ENCODE data around the gene A2M. TPM values are rescaled to one million over a fixed set of nuclear protein-coding genes. Genes with fewer than 3 reads are reported as not detected.

Gene A2M
- total RNA-seq, 1 donor from 2014 or later = 640 TPM

DNA sequence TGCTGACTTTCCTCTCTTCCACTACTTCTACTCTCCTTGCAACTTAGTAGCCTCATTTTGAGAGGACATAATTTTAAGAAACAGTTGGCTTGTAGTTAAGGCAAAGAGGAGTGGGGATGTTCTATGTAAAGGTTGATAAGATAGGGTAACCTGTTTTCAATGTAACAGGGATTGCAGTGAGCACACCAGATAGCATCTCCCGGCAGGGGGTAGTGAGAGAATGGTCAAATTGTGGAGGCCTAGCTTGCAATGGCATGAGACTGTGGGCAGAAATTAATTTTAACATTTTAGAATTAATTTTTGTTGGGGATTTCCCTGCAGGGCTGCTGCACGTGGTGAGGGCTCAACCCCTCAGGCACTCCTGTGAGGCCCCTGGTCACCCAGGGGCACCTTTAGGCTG is 84.9 kb downstream of the A2M start:
- DNase-seq (ENCODE audit: missing footprints) (no peak), ATAC-seq (no peak)
- intact Hi-C loops (cut with DNase I) = no loop called here

DNA sequence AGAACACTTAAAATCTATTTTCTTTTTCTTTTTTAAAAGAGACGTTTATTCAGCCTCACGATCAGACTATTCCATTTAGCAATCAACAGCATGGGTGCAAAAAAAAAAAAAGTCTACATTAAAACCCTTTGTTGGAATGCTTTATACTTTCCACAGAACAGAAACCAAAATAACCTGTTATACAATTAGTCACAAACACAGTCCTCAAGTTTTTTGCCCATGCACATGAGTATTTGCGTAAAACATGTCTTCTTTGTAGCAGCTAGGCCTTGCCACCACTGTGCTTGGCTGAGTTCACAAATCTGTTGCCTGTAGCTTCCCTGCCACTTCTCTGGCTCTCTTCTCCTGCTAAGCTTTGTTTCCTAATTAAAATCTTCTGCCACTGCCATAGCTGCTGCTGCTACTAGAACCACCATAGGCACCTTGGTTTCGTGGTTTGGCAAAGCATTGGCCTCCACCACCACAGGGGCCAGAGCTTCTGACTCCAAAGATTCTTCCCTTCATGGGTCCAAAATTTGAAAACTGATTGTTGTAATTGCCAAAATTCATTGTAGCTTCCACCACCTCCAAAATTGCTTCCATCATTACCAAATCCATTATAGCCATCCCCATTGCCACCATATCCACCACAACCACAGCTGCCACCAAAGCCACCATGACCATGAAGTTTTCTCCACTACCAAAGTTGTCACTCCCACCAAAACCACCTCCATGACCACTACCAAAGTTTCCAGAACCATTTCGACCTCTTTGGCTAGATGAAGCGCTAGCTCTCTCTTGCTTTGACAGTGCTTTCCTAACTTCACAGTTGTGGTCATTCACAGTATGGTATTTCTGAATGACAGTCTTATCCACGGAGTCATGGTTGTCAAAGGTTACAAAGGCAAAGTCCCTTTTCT is 88.3 kb downstream of the A2M start:
- DNase-seq (ENCODE audit: missing footprints) (no peak), ATAC-seq (no peak)
- intact Hi-C loops (cut with DNase I) = no loop called here

DNA sequence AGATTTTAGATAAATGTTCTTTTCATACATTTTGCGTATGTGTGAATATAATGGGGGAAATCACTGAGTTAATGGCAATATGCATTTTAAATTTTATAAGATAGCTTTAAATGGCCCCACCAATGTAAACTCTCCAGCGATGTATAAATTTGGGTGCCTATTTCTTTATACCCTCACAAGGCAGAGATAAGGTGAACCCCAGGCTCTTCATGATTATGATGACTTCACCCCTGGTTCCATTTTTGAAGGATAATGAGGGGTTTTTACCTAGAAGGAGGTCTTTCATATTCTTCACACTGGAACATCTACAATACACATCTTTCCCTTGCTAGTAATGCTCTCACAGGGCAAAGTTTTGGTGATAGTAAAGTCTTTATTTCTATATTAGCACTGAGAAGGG is 91.2 kb downstream of the A2M start:
- intact Hi-C loops (cut with DNase I) = no loop called here
- ATAC-seq = no peak
- no peak for DNase-seq (ENCODE audit: missing footprints)

DNA sequence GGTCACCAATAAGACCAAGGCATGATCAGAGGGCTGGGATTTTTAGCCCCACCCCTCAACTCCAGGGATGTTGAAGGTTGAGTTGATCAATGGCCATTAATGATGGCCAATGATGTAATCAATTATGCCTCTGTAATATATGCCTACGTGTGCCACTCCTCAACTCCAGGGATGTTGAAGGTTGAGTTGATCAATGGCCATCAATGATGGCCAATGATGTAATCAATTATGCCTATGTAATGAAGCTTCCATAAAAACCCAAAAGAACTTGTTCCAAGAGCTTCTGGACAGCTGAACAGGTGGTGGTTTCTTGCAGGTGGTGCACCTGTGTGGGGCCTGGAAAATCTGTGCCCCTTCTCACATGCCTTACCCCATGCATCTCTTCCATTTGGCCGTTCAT is 93.1 kb downstream of the A2M start:
- intact Hi-C loops (cut with DNase I) = no loop called here
- no peak for ATAC-seq
- DNase-seq (ENCODE audit: missing footprints) = no peak

Other genes with a start within 250 kb of the A2M start
- 20.9 TPM for gene PHC1, start 201.4 kb downstream of the A2M start, total RNA-seq
- 83.0 TPM for gene M6PR, start 166.3 kb downstream of the A2M start, total RNA-seq
- 5.8 TPM for gene KLRG1, start 126.4 kb downstream of the A2M start, total RNA-seq
- 0.30 TPM for gene PZP, start 92.5 kb upstream of the A2M start, total RNA-seq